BJ (cell line): ENCODE measurements around the gene PIN1. TPM values are rescaled to one million over a fixed set of nuclear protein-coding genes. Genes with fewer than 3 reads are reported as not detected.

ENCODE experiments used
- CTCF ChIA-PET: fragments of 350-600 bp; formaldehyde crosslinking; extraction: SDS; loops from one replicate; lab custom pipeline; 2021; ENCODE audit warnings: antibody characterized with exemption, inconsistent platforms; lab: Yijun Ruan, JAX
- POLR2A ChIA-PET: fragments of 300-600 bp; sonication (Branson Sonifier 250); formaldehyde crosslinking; extraction: SDS; loops from one replicate; lab custom pipeline; 2021; ENCODE audit warnings: antibody characterized with exemption; lab: Charles Lee
- DNase-seq: peaks from one replicate; pipeline ENCODE4 v3.0.0-alpha.2; 2011; ENCODE audit warnings: low read depth
- H3K27me3 ChIP-seq: 2 replicates; pipeline ENCODE4 v1.6.0; 2011; ENCODE audit warnings: low read length; ENCODE audit not compliant: control insufficient read depth, insufficient read depth
- H3K36me3 ChIP-seq: 2 replicates; pipeline ENCODE4 v1.5.1; 2011; ENCODE audit warnings: low read length; ENCODE audit not compliant: control insufficient read depth, insufficient read depth
- H3K4me3 ChIP-seq: 2 replicates; pipeline ENCODE4 v1.5.1; 2011; ENCODE audit warnings: low read depth, mild to moderate bottlenecking, control low read depth, low read length
- polyA plus RNA-seq: library from polyadenylated mRNA; depleted of rRNA; stranded (reverse); fragments of >200 nt; gene quantifications from 2 replicates; pipeline ENCODE4 v1.2.3, GENCODE V29; 2011
- TF ChIP-seq, protein P1 (sequence below): IDR thresholded peaks from 2 replicates; pipeline ENCODE4 v1.5.1; 2011; ENCODE audit warnings: low read depth, mild to moderate bottlenecking, control low read depth, inconsistent platforms, low read length, moderate library complexity; ENCODE audit not compliant: insufficient read depth

Gene PIN1
- polyA plus RNA-seq, 1 experiment, result 89.6 TPM

DNA sequence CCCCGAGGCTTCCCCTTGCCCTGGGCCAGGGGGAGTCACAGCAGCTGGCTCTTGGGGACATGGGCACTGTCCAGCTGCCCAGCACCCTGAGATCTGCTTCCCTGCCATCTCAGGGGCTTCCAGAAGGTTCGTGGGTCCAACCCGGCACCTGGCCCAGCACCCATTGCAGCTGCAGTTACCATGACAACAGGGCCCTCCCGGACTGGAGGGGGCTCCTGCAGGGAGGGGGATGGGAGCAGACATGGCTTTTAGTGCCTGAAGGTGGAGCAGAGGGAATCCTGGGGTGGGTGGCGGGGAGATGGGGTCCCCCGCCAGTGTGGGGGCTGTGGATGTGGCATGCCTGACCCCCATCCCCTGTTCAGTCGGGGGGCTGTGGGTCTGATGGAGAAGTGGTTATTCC lies 14.7 kb downstream of the PIN1 start:
- peaks cover 13% of the 10 kb centered on the region for H3K36me3 ChIP-seq
- DNase-seq, result no peak
- TF ChIP-seq, protein P1, sequence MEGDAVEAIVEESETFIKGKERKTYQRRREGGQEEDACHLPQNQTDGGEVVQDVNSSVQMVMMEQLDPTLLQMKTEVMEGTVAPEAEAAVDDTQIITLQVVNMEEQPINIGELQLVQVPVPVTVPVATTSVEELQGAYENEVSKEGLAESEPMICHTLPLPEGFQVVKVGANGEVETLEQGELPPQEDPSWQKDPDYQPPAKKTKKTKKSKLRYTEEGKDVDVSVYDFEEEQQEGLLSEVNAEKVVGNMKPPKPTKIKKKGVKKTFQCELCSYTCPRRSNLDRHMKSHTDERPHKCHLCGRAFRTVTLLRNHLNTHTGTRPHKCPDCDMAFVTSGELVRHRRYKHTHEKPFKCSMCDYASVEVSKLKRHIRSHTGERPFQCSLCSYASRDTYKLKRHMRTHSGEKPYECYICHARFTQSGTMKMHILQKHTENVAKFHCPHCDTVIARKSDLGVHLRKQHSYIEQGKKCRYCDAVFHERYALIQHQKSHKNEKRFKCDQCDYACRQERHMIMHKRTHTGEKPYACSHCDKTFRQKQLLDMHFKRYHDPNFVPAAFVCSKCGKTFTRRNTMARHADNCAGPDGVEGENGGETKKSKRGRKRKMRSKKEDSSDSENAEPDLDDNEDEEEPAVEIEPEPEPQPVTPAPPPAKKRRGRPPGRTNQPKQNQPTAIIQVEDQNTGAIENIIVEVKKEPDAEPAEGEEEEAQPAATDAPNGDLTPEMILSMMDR, result no peak
- ChIA-PET POLR2A (no interaction called here), CTCF (no interaction called here)
- no peaks in the 10 kb centered on the region for H3K27me3 ChIP-seq
- no peak overlapping the region for H3K4me3 ChIP-seq

GRCh38 chr19:9850235-9850959 lies 15.3 kb downstream of the PIN1 start:
- peaks cover 11% of the 10 kb centered on the region for H3K36me3 ChIP-seq
- ChIA-PET POLR2A (no interaction called here), CTCF (no interaction called here)
- DNase-seq, result no peak
- TF ChIP-seq, protein P1, result no peak
- no peak overlapping the region for H3K4me3 ChIP-seq
- no peaks in the 10 kb centered on the region for H3K27me3 ChIP-seq

- no peak for DNase-seq
- ChIA-PET CTCF (no interaction called here), POLR2A (no interaction called here)
- H3K4me3 ChIP-seq, result no peak overlapping the region
- TF ChIP-seq, protein P1, result no peak
- H3K27me3 ChIP-seq, result no peaks in the 10 kb centered on the region
- peaks cover 1% of the 10 kb centered on the region; the same call in 1 of the 2 replicates for H3K36me3 ChIP-seq
Measured at GRCh38 chr19:9854282-9854846, 19.2 kb downstream of the PIN1 start.

GRCh38 chr19:9856609-9857008 lies 21.5 kb downstream of the PIN1 start:
- H3K4me3 ChIP-seq, result no peak overlapping the region
- ChIA-PET CTCF (interaction anchor here (2.4 kb wide), 1 partner anchor 9 kb away, joined by 8 read pairs; no protein-coding TSS in a partner anchor), POLR2A (no interaction called here)
- H3K27me3 ChIP-seq, result no peaks in the 10 kb centered on the region
- H3K36me3 ChIP-seq, result no peaks in the 10 kb centered on the region
- DNase-seq, result no peak
- TF ChIP-seq, protein P1, result no peak

DNA sequence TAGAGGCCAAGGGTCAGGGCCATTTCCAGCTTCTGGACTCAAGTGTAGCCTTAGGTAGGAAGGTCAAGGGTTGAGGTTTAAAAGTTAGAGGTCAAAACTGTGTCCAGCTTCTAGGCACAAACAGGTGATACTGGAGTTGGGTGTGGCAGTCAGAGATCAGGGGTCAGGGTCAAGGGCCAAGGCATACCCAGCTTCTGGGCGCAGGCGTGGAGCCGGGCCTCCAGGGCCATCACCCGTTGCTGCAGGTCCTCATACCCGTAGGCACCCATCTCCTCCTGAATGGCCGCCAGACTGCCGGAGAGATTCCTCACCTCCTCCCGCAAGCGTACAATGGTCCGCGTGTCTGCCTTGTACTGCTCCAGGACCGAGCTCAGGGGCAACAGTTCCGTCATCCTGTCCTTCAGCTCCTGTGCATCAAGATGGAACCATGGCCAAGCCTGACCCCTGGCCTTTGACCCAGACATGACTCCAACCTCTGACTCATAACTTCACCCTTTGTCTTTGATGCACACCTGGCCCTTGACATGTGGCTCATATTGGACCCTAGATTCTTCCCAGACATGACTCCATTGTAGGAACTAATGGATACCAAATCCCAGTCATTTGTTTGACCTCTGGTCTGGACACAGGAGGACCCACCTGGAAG lies 22.1 kb downstream of the PIN1 start:
- no peaks in the 10 kb centered on the region for H3K27me3 ChIP-seq
- TF ChIP-seq, protein P1, result no peak
- POLR2A ChIA-PET, result no interaction called here
- H3K36me3 ChIP-seq, result no peaks in the 10 kb centered on the region
- H3K4me3 ChIP-seq, result no peak overlapping the region
- no peak for DNase-seq
- CTCF ChIA-PET, result interaction anchor here (1.2 to 2.4 kb wide), 3 partner anchors 9 to 21 kb away, joined by 3 to 8 read pairs (median 4); no protein-coding TSS in a partner anchor
